ENCODE results near the gene SAA1. TPM values are rescaled to one million over a fixed set of nuclear protein-coding genes. Genes with fewer than 3 reads are reported as not detected.
A peak's percentile ranks its signal among the peaks of the same experiment; 100 is the strongest.

SAA1 gene
- total RNA-seq, 1 experiment from 2014 or later: 55.7 TPM

- CTCF ChIA-PET: interaction anchor here (0.6 to 2.1 kb wide), 4 partner anchors 9 to 1399 kb away, joined by 3 to 12 read pairs (median 4); partner anchors contain the start of genes GTF2H1 and HPS5
- Mint-ChIP-seq H3K36me3 (ENCODE audit: insufficient read depth, unreplicated experiment) (peaks cover 67% of the 10 kb centered on the region), H3K9me3 (ENCODE audit: unreplicated experiment) (no peaks in the 10 kb centered on the region), H3K27ac (ENCODE audit: low read depth, unreplicated experiment) (peak overlapping the region; percentile 96), H3K4me1 (ENCODE audit: insufficient read depth, unreplicated experiment) (peaks cover 47% of the 10 kb centered on the region), H3K27me3 (ENCODE audit: insufficient read depth, unreplicated experiment) (no peaks in the 10 kb centered on the region), H3K4me3 (ENCODE audit: unreplicated experiment) (peak overlapping the region; percentile 35)
- POLR2A ChIA-PET: interaction anchor here (0.6 to 12.1 kb wide), 9 partner anchors 8 to 214 kb away, joined by 3 to 239 read pairs (median 4); partner anchors contain the start of genes GTF2H1, HPS5, LDHA and SAA1
- intact Hi-C loops (cut with micrococcal nuclease): loop anchor here (5.0 kb wide), 1 partner anchor 206 kb away; the partner anchor contains the start of gene SAAL1
- BruUV-seq (replicated peaks): no TSS peak
- TF ChIP-seq CTCF (IDR thresholded peaks at IDR 0.05; ENCODE audit: unreplicated experiment): no peak
- DNase-seq (ENCODE audit: unreplicated experiment): peak; percentile 53
Measured at GRCh38 chr11:18312663-18313420, 46.8 kb downstream of the SAA1 start.

- no peak for TF ChIP-seq CTCF (IDR thresholded peaks at IDR 0.05; ENCODE audit: unreplicated experiment)
- Mint-ChIP-seq H3K4me3 (ENCODE audit: unreplicated experiment) (no peak overlapping the region), H3K4me1 (ENCODE audit: insufficient read depth, unreplicated experiment) (peaks cover 51% of the 10 kb centered on the region), H3K27ac (ENCODE audit: low read depth, unreplicated experiment) (peak overlapping the region; percentile 96), H3K9me3 (ENCODE audit: unreplicated experiment) (no peaks in the 10 kb centered on the region), H3K36me3 (ENCODE audit: insufficient read depth, unreplicated experiment) (peaks cover 55% of the 10 kb centered on the region), H3K27me3 (ENCODE audit: insufficient read depth, unreplicated experiment) (no peaks in the 10 kb centered on the region)
- BruUV-seq (replicated peaks): no TSS peak
- CTCF ChIA-PET: interaction anchor here (0.6 to 2.1 kb wide), 5 partner anchors 8 to 328 kb away, joined by 3 to 12 read pairs (median 4); partner anchors contain the start of genes GTF2H1, HPS5 and SAA1
- intact Hi-C loops (cut with micrococcal nuclease): loop anchor here (5.0 kb wide), 1 partner anchor 207 kb away; the partner anchor contains the start of gene SAAL1
- peak; percentile 83 for DNase-seq (ENCODE audit: unreplicated experiment)
- POLR2A ChIA-PET: interaction anchor here (0.6 to 12.1 kb wide), 8 partner anchors 7 to 212 kb away, joined by 3 to 239 read pairs (median 10); partner anchors contain the start of genes GTF2H1, HPS5, LDHA and TSG101
Measured at GRCh38 chr11:18313965-18314763, 48.1 kb downstream of the SAA1 start.

GRCh38 chr11:18314784-18315523 is 48.9 kb downstream of the SAA1 start:
- TF ChIP-seq CTCF (IDR thresholded peaks at IDR 0.05; ENCODE audit: unreplicated experiment): no peak
- DNase-seq (ENCODE audit: unreplicated experiment): no peak
- Mint-ChIP-seq H3K36me3 (ENCODE audit: insufficient read depth, unreplicated experiment) (peaks cover 47% of the 10 kb centered on the region), H3K4me3 (ENCODE audit: unreplicated experiment) (no peak overlapping the region), H3K9me3 (ENCODE audit: unreplicated experiment) (no peaks in the 10 kb centered on the region), H3K27ac (ENCODE audit: low read depth, unreplicated experiment) (peak overlapping the region; percentile 96), H3K27me3 (ENCODE audit: insufficient read depth, unreplicated experiment) (no peaks in the 10 kb centered on the region), H3K4me1 (ENCODE audit: insufficient read depth, unreplicated experiment) (peaks cover 59% of the 10 kb centered on the region)
- intact Hi-C loops (cut with micrococcal nuclease): loop anchor here (5.0 kb wide), 1 partner anchor 208 kb away; the partner anchor contains the start of gene SAAL1
- no TSS peak for BruUV-seq (replicated peaks)
- ChIA-PET CTCF (interaction anchor here (0.6 to 1.2 kb wide), 5 partner anchors 13 to 716 kb away, joined by 3 to 5 read pairs (median 3); partner anchors contain the start of gene SAA1), POLR2A (interaction anchor here (0.9 to 12.1 kb wide), 4 partner anchors 6 to 211 kb away, joined by 4 to 239 read pairs (median 104); partner anchors contain the start of genes GTF2H1, HPS5 and LDHA)

Data from MCF 10A (cell line).